ENCODE data around the gene ZYG11B. TPM values are rescaled to one million over a fixed set of nuclear protein-coding genes. Genes with fewer than 3 reads are reported as not detected.
A peak's percentile ranks its signal among the peaks of the same experiment; 100 is the strongest.
"Not testable (repeated sequence)": the region's sequence is repeated elsewhere in the genome, so short reads cannot be mapped to it uniquely, and the experiment has no call there.

ZYG11B gene
- total and polyA plus RNA-seq, 9 donors, result 22.2 to 43.9 (median 32.8) TPM

GRCh38 chr1:52686261-52686751 is 39.9 kb upstream of the ZYG11B start:
- not testable (repeated sequence) for H3K4me1 ChIP-seq (ENCODE audit: control insufficient read depth, insufficient read depth, low read length); H3K9me3 ChIP-seq (replicated peaks; ENCODE audit: control insufficient read depth, low read depth, low read length); H3K4me3 ChIP-seq (ENCODE audit: low read length); H3K27ac ChIP-seq (ENCODE audit: low read length); H3K27me3 ChIP-seq (ENCODE audit: control insufficient read depth, insufficient read depth, low read length)
- peak; percentile 82 for DNase-seq
- 76% methylated on average over 6 of the region's 17 CpGs for WGBS (ENCODE audit: insufficient coverage)
- peaks cover 35% of the 10 kb centered on the region for H3K36me3 ChIP-seq (ENCODE audit: control insufficient read depth, insufficient read depth, low read length)

- no peaks in the 10 kb centered on the region for H3K27me3 ChIP-seq (ENCODE audit: control insufficient read depth, insufficient read depth, low read length)
- H3K9me3 ChIP-seq (replicated peaks; ENCODE audit: control insufficient read depth, low read depth, low read length), result peaks cover 3% of the 10 kb centered on the region
- no peak for DNase-seq
- 100% methylated on average over 2 of the region's 5 CpGs for WGBS (ENCODE audit: insufficient coverage)
- H3K4me1 ChIP-seq (ENCODE audit: control insufficient read depth, insufficient read depth, low read length), result peaks cover 2% of the 10 kb centered on the region
- H3K4me3 ChIP-seq (ENCODE audit: low read length), result no peak overlapping the region
- H3K27ac ChIP-seq (ENCODE audit: low read length), result no peak overlapping the region
- H3K36me3 ChIP-seq (ENCODE audit: control insufficient read depth, insufficient read depth, low read length), result peaks cover 36% of the 10 kb centered on the region
Observed at GRCh38 chr1:52686830-52687229, 39.4 kb upstream of the ZYG11B start.

GRCh38 chr1:52691821-52692220 is 34.4 kb upstream of the ZYG11B start:
- no peaks in the 10 kb centered on the region for H3K4me1 ChIP-seq (ENCODE audit: control insufficient read depth, insufficient read depth, low read length)
- 91% methylated on average over 3 of the region's 3 CpGs for WGBS (ENCODE audit: insufficient coverage)
- DNase-seq, result no peak
- no peak overlapping the region for H3K4me3 ChIP-seq (ENCODE audit: low read length)
- peaks cover under 1% of the 10 kb centered on the region for H3K9me3 ChIP-seq (replicated peaks; ENCODE audit: control insufficient read depth, low read depth, low read length)
- no peak overlapping the region for H3K27ac ChIP-seq (ENCODE audit: low read length)
- no peaks in the 10 kb centered on the region for H3K27me3 ChIP-seq (ENCODE audit: control insufficient read depth, insufficient read depth, low read length)
- peaks cover 50% of the 10 kb centered on the region for H3K36me3 ChIP-seq (ENCODE audit: control insufficient read depth, insufficient read depth, low read length)

- Histone ChIP-seq H3K4me3 (ENCODE audit: low read length) (no peak overlapping the region), H3K9me3 (replicated peaks; ENCODE audit: control insufficient read depth, low read depth, low read length) (no peaks in the 10 kb centered on the region), H3K36me3 (ENCODE audit: control insufficient read depth, insufficient read depth, low read length) (peaks cover 41% of the 10 kb centered on the region), H3K4me1 (ENCODE audit: control insufficient read depth, insufficient read depth, low read length) (peaks cover 4% of the 10 kb centered on the region), H3K27me3 (ENCODE audit: control insufficient read depth, insufficient read depth, low read length) (no peaks in the 10 kb centered on the region), H3K27ac (ENCODE audit: low read length) (no peak overlapping the region)
- no peak for DNase-seq
- 80% methylated on average over 1 of the region's 4 CpGs for WGBS (ENCODE audit: insufficient coverage)
Observed at GRCh38 chr1:52692697-52693096, 33.6 kb upstream of the ZYG11B start.

- H3K27ac ChIP-seq (ENCODE audit: low read length), result not testable (repeated sequence)
- 100% methylated on average over 2 of the region's 10 CpGs for WGBS (ENCODE audit: insufficient coverage)
Observed at GRCh38 chr1:52693351-52693750, 32.9 kb upstream of the ZYG11B start.

GRCh38 chr1:52693843-52694242 is 32.4 kb upstream of the ZYG11B start:
- Histone ChIP-seq H3K36me3 (ENCODE audit: control insufficient read depth, insufficient read depth, low read length) (peaks cover 32% of the 10 kb centered on the region), H3K27ac (ENCODE audit: low read length) (no peak overlapping the region), H3K4me3 (ENCODE audit: low read length) (no peak overlapping the region), H3K4me1 (ENCODE audit: control insufficient read depth, insufficient read depth, low read length) (peaks cover 11% of the 10 kb centered on the region), H3K9me3 (replicated peaks; ENCODE audit: control insufficient read depth, low read depth, low read length) (no peaks in the 10 kb centered on the region), H3K27me3 (ENCODE audit: control insufficient read depth, insufficient read depth, low read length) (no peaks in the 10 kb centered on the region)
- DNase-seq, result no peak
- WGBS (ENCODE audit: insufficient coverage), result 100% methylated on average over 1 of the region's 1 CpG

More at GRCh38 chr1:52693351-52693750, 32.9 kb upstream of the ZYG11B start:
- not testable (repeated sequence) for H3K4me1 ChIP-seq (ENCODE audit: control insufficient read depth, insufficient read depth, low read length); H3K27me3 ChIP-seq (ENCODE audit: control insufficient read depth, insufficient read depth, low read length); DNase-seq; H3K9me3 ChIP-seq (replicated peaks; ENCODE audit: control insufficient read depth, low read depth, low read length); H3K4me3 ChIP-seq (ENCODE audit: low read length)
- H3K36me3 ChIP-seq (ENCODE audit: control insufficient read depth, insufficient read depth, low read length), result peaks cover 35% of the 10 kb centered on the region

GRCh38 chr1:52695627-52696026 is 30.6 kb upstream of the ZYG11B start:
- no peaks in the 10 kb centered on the region for H3K9me3 ChIP-seq (replicated peaks; ENCODE audit: control insufficient read depth, low read depth, low read length)
- DNase-seq, result no peak
- peaks cover 11% of the 10 kb centered on the region for H3K4me1 ChIP-seq (ENCODE audit: control insufficient read depth, insufficient read depth, low read length)
- no peak overlapping the region for H3K4me3 ChIP-seq (ENCODE audit: low read length)
- WGBS (ENCODE audit: insufficient coverage), result 91% methylated on average over 6 of the region's 7 CpGs
- H3K27ac ChIP-seq (ENCODE audit: low read length), result no peak overlapping the region
- no peaks in the 10 kb centered on the region for H3K27me3 ChIP-seq (ENCODE audit: control insufficient read depth, insufficient read depth, low read length)
- H3K36me3 ChIP-seq (ENCODE audit: control insufficient read depth, insufficient read depth, low read length), result peaks cover 26% of the 10 kb centered on the region

- no peaks in the 10 kb centered on the region for H3K9me3 ChIP-seq (replicated peaks; ENCODE audit: control insufficient read depth, low read depth, low read length)
- peak within 1 kb of the TSS; percentile 64 for H3K4me3 ChIP-seq (ENCODE audit: low read length)
- DNase-seq, result peak; percentile 93
- H3K27me3 ChIP-seq (ENCODE audit: control insufficient read depth, insufficient read depth, low read length), result no peaks in the 10 kb centered on the region
- 2% methylated on average over 65 of the region's 68 CpGs for WGBS (ENCODE audit: insufficient coverage)
- peaks cover 6% of the 10 kb centered on the region for H3K36me3 ChIP-seq (ENCODE audit: control insufficient read depth, insufficient read depth, low read length)
- peak within 1 kb of the TSS; percentile 80 for H3K27ac ChIP-seq (ENCODE audit: low read length)
- peaks cover 11% of the 10 kb centered on the region for H3K4me1 ChIP-seq (ENCODE audit: control insufficient read depth, insufficient read depth, low read length)
Observed at GRCh38 chr1:52697795-52698674, 28.2 kb upstream of the ZYG11B start, which contains the start of gene COA7. TSS of gene COA7 (minus strand) at chr1:52698347. CDS start at chr1:52698326, 21 bp downstream.

- WGBS (ENCODE audit: insufficient coverage), result 0% methylated on average over 21 of the region's 35 CpGs
- H3K36me3 ChIP-seq (ENCODE audit: control insufficient read depth, insufficient read depth, low read length), result no peaks in the 10 kb centered on the region
- no peaks in the 10 kb centered on the region for H3K27me3 ChIP-seq (ENCODE audit: control insufficient read depth, insufficient read depth, low read length)
- peaks cover 10% of the 10 kb centered on the region for H3K4me1 ChIP-seq (ENCODE audit: control insufficient read depth, insufficient read depth, low read length)
- DNase-seq, result peak; percentile 95
- peak overlapping the region; percentile 88 for H3K27ac ChIP-seq (ENCODE audit: low read length)
- no peaks in the 10 kb centered on the region for H3K9me3 ChIP-seq (replicated peaks; ENCODE audit: control insufficient read depth, low read depth, low read length)
- peak overlapping the region; percentile 51 for H3K4me3 ChIP-seq (ENCODE audit: low read length)
Observed at GRCh38 chr1:52702886-52703787, 23.1 kb upstream of the ZYG11B start.
